Measurements from ENCODE around the gene DDIT4. TPM values are rescaled to one million over a fixed set of nuclear protein-coding genes. Genes with fewer than 3 reads are reported as not detected.

The DDIT4 gene
- total and polyA plus RNA-seq, 2 of the 4 experiments (the other 2 are of a cell fraction), result 59.6 to 108 TPM

- H4K8ac ChIP-seq (ENCODE audit: low read depth in 2 of 2, low read length in 2 of 2), result peak overlapping the region in 1 of 2 experiments; percentile 54; a peak in 1 of 4 replicates
- H3K27me3 ChIP-seq (ENCODE audit: control insufficient read depth, insufficient read depth, low read length), result no peaks in the 10 kb centered on the region
- peaks cover 18% of the 10 kb centered on the region for H3K9me1 ChIP-seq (ENCODE audit: insufficient read depth, low read length)
- no peak overlapping the region; the same call in 1 of the 2 replicates for H2BK20ac ChIP-seq (ENCODE audit: low read depth, low read length)
- WGBS, 2 experiments (ENCODE audit: extremely low coverage in 2 of 2, insufficient read length in 1 of 2), result 43% methylated on average over 7 of the region's 11 CpGs; no CpG with 5 or more reads in 1 of the 2 experiments
- no peak overlapping the region for H3K18ac ChIP-seq (ENCODE audit: low read depth, low read length)
- H3K4ac ChIP-seq (ENCODE audit: low read depth, low read length), result peak overlapping the region; percentile 66; the same call in 1 of the 2 replicates
- H2BK5ac ChIP-seq (ENCODE audit: low read depth, low read length, poor library complexity, severe bottlenecking), result no peak overlapping the region
- H4K20me1 ChIP-seq (ENCODE audit: insufficient read depth, low read length), result no peaks in the 10 kb centered on the region
- dilution Hi-C loops (cut with HindIII; ENCODE audit: low sequenced_read_pairs, unreplicated experiment), result no loop called here
- no peak overlapping the region for H3K23ac ChIP-seq (ENCODE audit: low read depth, low read length)
- H3K4me2 ChIP-seq (ENCODE audit: low read depth, low read length), result no peak overlapping the region
- H3K4me3 ChIP-seq (ENCODE audit: insufficient read depth, low read depth, low read length), result no peak overlapping the region
- H3K27ac ChIP-seq (ENCODE audit: insufficient read depth, low read length), result no peak overlapping the region
- ChIA-PET CTCF (no interaction called here), POLR2A (ENCODE audit: unreplicated experiment) (no interaction called here)
- H2BK15ac ChIP-seq (ENCODE audit: low read depth, low read length), result peak overlapping the region; percentile 72; the same call in 1 of the 3 replicates
- H2BK120ac ChIP-seq (ENCODE audit: low read depth, low read length), result no peak overlapping the region; the same call in 1 of the 2 replicates
- TF ChIP-seq CEBPB (IDR thresholded peaks at IDR 0.05; ENCODE audit: low read depth, low read length), result no peak
- peak; percentile 85 for TF ChIP-seq MAFK (IDR thresholded peaks at IDR 0.05; ENCODE audit: low read depth, low read length)
- H3K56ac ChIP-seq (ENCODE audit: extremely low read depth, insufficient read depth, low read length), result no peak overlapping the region
- no TSS peak for BruUV-seq (replicated peaks)
- no peaks in the 10 kb centered on the region for H3K36me3 ChIP-seq (ENCODE audit: control insufficient read depth, insufficient read depth, low read length)
- intact Hi-C loops (cut with micrococcal nuclease), result no loop called here
- no peaks in the 10 kb centered on the region for H3K9me3 ChIP-seq (ENCODE audit: control insufficient read depth, insufficient read depth, low read length)
- H2AFZ ChIP-seq (replicated peaks; ENCODE audit: low read length, poor library complexity), result peak overlapping the region; percentile 64
- peaks cover 17% of the 10 kb centered on the region for H3K4me1 ChIP-seq (ENCODE audit: control insufficient read depth, insufficient read depth, low read length)
- no peak overlapping the region for H4K5ac ChIP-seq (ENCODE audit: low read depth, low read length)
- no peak overlapping the region for H2AK9ac ChIP-seq (replicated peaks; ENCODE audit: low read depth, low read length, poor library complexity)
- in situ Hi-C loops (cut with MboI; ENCODE audit: low sequenced_read_pairs), result no loop called here
- H3K14ac ChIP-seq (replicated peaks; ENCODE audit: low read depth, low read length), result 0 out of 2 replicates have a peak overlapping the region, but pooled peaks have one; percentile 64
- ATAC-seq (ENCODE audit: low read depth) (no peak), DNase-seq (no peak)
- H3K9ac ChIP-seq (ENCODE audit: low read depth, low read length), result no peak overlapping the region
- peak overlapping the region; percentile 67; the same call in 1 of the 2 replicates for H2AK5ac ChIP-seq (ENCODE audit: low read depth, low read length)
- no peak overlapping the region for H4K91ac ChIP-seq (ENCODE audit: insufficient read depth, low read depth, low read length)
- no peaks in the 10 kb centered on the region for H3K79me1 ChIP-seq (ENCODE audit: low read depth in 1 of 2, low read length in 2 of 2)
These were observed 36.5 kb downstream of the DDIT4 start for GRCh38 chr10:72310241-72310633.
